Glutamatergic neuron (in vitro differentiated cells): Measurements from ENCODE around the gene PIP5K1B. TPM values are rescaled to one million over a fixed set of nuclear protein-coding genes. Genes with fewer than 3 reads are reported as not detected.

ENCODE experiments used
- DNase-seq: peaks from one replicate; pipeline ENCODE4 v3.0.0; 2022
- H3K27ac Mint-ChIP-seq: one replicate; pipeline ENCODE4 v1.8.0; 2020; ENCODE audit warnings: mild to moderate bottlenecking, mixed read lengths, inconsistent platforms; ENCODE audit not compliant: unreplicated experiment
- H3K27me3 Mint-ChIP-seq: one replicate; pipeline ENCODE4 v1.8.0; 2020; ENCODE audit warnings: mild to moderate bottlenecking, moderate library complexity, mixed read lengths, inconsistent platforms; ENCODE audit not compliant: unreplicated experiment
- H3K36me3 Mint-ChIP-seq: one replicate; pipeline ENCODE4 v1.8.0; 2020; ENCODE audit warnings: mild to moderate bottlenecking, mixed read lengths, inconsistent platforms; ENCODE audit not compliant: unreplicated experiment
- H3K4me1 Mint-ChIP-seq: one replicate; pipeline ENCODE4 v1.8.0; 2020; ENCODE audit warnings: mild to moderate bottlenecking, low read depth, mixed read lengths, inconsistent platforms; ENCODE audit not compliant: unreplicated experiment
- H3K4me3 Mint-ChIP-seq: one replicate; pipeline ENCODE4 v1.8.0; 2020; ENCODE audit warnings: mild to moderate bottlenecking, mixed read lengths, inconsistent platforms; ENCODE audit not compliant: unreplicated experiment
- H3K9me3 Mint-ChIP-seq: one replicate; pipeline ENCODE4 v1.8.0; 2020; ENCODE audit warnings: mild to moderate bottlenecking, moderate library complexity, mixed read lengths, inconsistent platforms; ENCODE audit not compliant: unreplicated experiment
- CTCF ChIP-seq: fragments of 200-600 bp; sonication (generic); IDR thresholded peaks from one replicate; pipeline ENCODE4 v1.5.0; 2021; ENCODE audit not compliant: partially characterized antibody, unreplicated experiment
- total RNA-seq: library from RNA; stranded (reverse); fragmentation: NEBNext Ultra II Directional; extraction: Animal tissue kit (Norgen Biotek cat#: 25700); gene quantifications from one replicate; pipeline ENCODE4 v1.2.1, GENCODE V29; 2021; ENCODE audit not compliant: unreplicated experiment

PIP5K1B gene
- total RNA-seq, 1 donor from 2014 or later, result 0.27 TPM

GRCh38 chr9:68876273-68876672 is 171.2 kb downstream of the PIP5K1B start:
- TF ChIP-seq CTCF, result no peak
- no peaks in the 10 kb centered on the region for H3K36me3 Mint-ChIP-seq
- H3K4me3 Mint-ChIP-seq, result no peak overlapping the region
- no peak for DNase-seq
- no peaks in the 10 kb centered on the region for H3K4me1 Mint-ChIP-seq
- H3K27me3 Mint-ChIP-seq, result no peaks in the 10 kb centered on the region
- H3K27ac Mint-ChIP-seq, result no peak overlapping the region
- H3K9me3 Mint-ChIP-seq, result no peaks in the 10 kb centered on the region

GRCh38 chr9:68876681-68877080 is 171.6 kb downstream of the PIP5K1B start:
- Mint-ChIP-seq H3K36me3 (no peaks in the 10 kb centered on the region), H3K27ac (no peak overlapping the region), H3K27me3 (no peaks in the 10 kb centered on the region), H3K4me1 (no peaks in the 10 kb centered on the region), H3K9me3 (no peaks in the 10 kb centered on the region), H3K4me3 (no peak overlapping the region)
- DNase-seq, result no peak
- no peak for TF ChIP-seq CTCF

- no peak for DNase-seq
- H3K9me3 Mint-ChIP-seq, result no peaks in the 10 kb centered on the region
Measured at GRCh38 chr9:68877219-68877618, 172.2 kb downstream of the PIP5K1B start.

GRCh38 chr9:68878450-68878849 is 173.4 kb downstream of the PIP5K1B start:
- no peaks in the 10 kb centered on the region for H3K4me1 Mint-ChIP-seq

More at GRCh38 chr9:68877219-68877618, 172.2 kb downstream of the PIP5K1B start:
- Mint-ChIP-seq H3K4me3 (no peak overlapping the region), H3K27me3 (no peaks in the 10 kb centered on the region), H3K36me3 (no peaks in the 10 kb centered on the region), H3K4me1 (no peaks in the 10 kb centered on the region), H3K27ac (no peak overlapping the region)
- no peak for TF ChIP-seq CTCF

GRCh38 chr9:68883224-68883623 is 178.2 kb downstream of the PIP5K1B start:
- DNase-seq, result no peak
- no peak overlapping the region for H3K4me3 Mint-ChIP-seq
- H3K9me3 Mint-ChIP-seq, result no peaks in the 10 kb centered on the region
- H3K27me3 Mint-ChIP-seq, result no peaks in the 10 kb centered on the region
- H3K27ac Mint-ChIP-seq, result no peak overlapping the region
- no peaks in the 10 kb centered on the region for H3K36me3 Mint-ChIP-seq
- no peaks in the 10 kb centered on the region for H3K4me1 Mint-ChIP-seq
- no peak for TF ChIP-seq CTCF

More at GRCh38 chr9:68878450-68878849, 173.4 kb downstream of the PIP5K1B start:
- no peak for DNase-seq
- Mint-ChIP-seq H3K36me3 (no peaks in the 10 kb centered on the region), H3K4me3 (no peak overlapping the region), H3K27ac (no peak overlapping the region), H3K9me3 (no peaks in the 10 kb centered on the region), H3K27me3 (no peaks in the 10 kb centered on the region)
- no peak for TF ChIP-seq CTCF
